Spinal cord (tissue), 10 donors: ENCODE measurements around the gene TCAP. TPM values are rescaled to one million over a fixed set of nuclear protein-coding genes. Genes with fewer than 3 reads are reported as not detected.

ENCODE experiments used
- DNase-seq, 6 donors: peaks; one replicate each; pipeline versions ENCODE4 v3.0.0 to v3.0.0-alpha.2; 2013 to 2015; ENCODE audit warnings: low spot score in 6 of 6, low read depth in 4 of 6
- H3K27ac ChIP-seq: one replicate; pipeline ENCODE4 v1.5.1; 2013; ENCODE audit warnings: low read depth, low read length, control low read depth
- H3K27me3 ChIP-seq: one replicate; pipeline ENCODE4 v1.6.1; 2013; ENCODE audit warnings: low read length; ENCODE audit not compliant: control insufficient read depth, insufficient read depth
- H3K36me3 ChIP-seq: one replicate; pipeline ENCODE4 v1.6.1; 2013; ENCODE audit warnings: low read length; ENCODE audit not compliant: control insufficient read depth, insufficient read depth
- H3K4me1 ChIP-seq: one replicate; pipeline ENCODE4 v1.6.1; 2013; ENCODE audit warnings: low read length; ENCODE audit not compliant: control insufficient read depth, insufficient read depth
- H3K4me3 ChIP-seq: one replicate; pipeline ENCODE4 v1.5.1; 2013; ENCODE audit warnings: low read depth, low read length, control low read depth
- H3K9me3 ChIP-seq: one replicate; pipeline ENCODE4 v1.6.1; 2013; ENCODE audit warnings: low read length; ENCODE audit not compliant: control insufficient read depth, insufficient read depth
- whole genome bisulfite sequencing: methylation state at CpG from one replicate; pipeline ENCODE4 v1.1.5; 2013; ENCODE audit warnings: missing lambda C conversion rate; ENCODE audit not compliant: insufficient coverage; 5-methylcytosine and 5-hydroxymethylcytosine counted together
- polyA plus RNA-seq, 2 donors: library from polyadenylated mRNA; unstranded; fragments of 120-200 nt; gene quantifications; one replicate each; pipeline ENCODE4 v1.2.1, GENCODE V29; 2013; ENCODE audit not compliant: insufficient read length in 2 of 2
- total RNA-seq, 2 donors: library from RNA; depleted of rRNA in 1 of 2; stranded (reverse); fragments of 120-200 nt in 1 of 2; fragments of >200 nt in 1 of 2; gene quantifications; one replicate each; pipeline versions ENCODE4 v1.2.3 to v1.2.4, GENCODE V29; 2013 to 2014
- donor health status: healthy.

TCAP gene
- total and polyA plus RNA-seq, 4 donors, result 0.30 to 6.0 (median 3.3) TPM

DNA sequence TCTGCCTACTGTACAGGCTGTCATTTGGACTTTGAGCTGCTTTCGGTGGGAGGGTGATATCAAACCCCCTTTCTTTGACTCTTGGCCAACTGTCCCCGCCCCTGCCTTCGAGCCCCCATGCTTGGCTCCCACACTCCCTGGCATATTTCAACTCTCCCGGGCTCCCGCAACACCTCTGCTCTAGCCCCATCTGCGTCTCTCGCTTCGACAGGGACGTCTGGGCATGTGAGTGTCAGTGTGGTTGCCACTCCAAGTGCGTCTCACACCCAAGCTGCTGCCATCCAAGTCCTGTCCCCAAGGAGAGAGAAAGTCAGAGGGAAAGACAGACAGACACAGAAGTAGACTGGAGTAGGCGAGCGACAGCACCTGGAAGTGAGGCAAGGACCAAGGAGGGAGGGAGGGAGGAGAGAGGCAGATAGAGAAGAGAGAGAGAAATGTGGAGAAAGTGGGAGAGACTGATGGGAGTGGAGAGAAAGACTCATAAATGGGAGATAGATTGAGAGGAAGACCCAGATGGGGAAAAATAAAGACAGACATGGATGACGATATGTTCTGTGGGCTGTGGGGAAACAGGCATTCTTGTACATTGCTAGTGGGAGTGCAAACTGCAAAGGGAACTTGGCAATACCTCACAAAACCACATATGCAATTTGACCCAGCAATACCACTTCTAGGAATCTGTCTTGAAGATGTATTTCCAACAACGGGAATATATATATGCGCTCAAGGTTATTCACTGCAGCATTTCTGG lies 16.4 kb upstream of the TCAP start:
- Histone ChIP-seq H3K4me3 (no peak overlapping the region), H3K9me3 (no peaks in the 10 kb centered on the region), H3K27ac (no peak overlapping the region), H3K36me3 (peaks cover 21% of the 10 kb centered on the region), H3K27me3 (no peaks in the 10 kb centered on the region), H3K4me1 (peaks cover 36% of the 10 kb centered on the region)
- 69% methylated on average over 12 of the region's 15 CpGs for WGBS
- DNase-seq, result peak in 1 of 6 donors; percentile 86

DNA sequence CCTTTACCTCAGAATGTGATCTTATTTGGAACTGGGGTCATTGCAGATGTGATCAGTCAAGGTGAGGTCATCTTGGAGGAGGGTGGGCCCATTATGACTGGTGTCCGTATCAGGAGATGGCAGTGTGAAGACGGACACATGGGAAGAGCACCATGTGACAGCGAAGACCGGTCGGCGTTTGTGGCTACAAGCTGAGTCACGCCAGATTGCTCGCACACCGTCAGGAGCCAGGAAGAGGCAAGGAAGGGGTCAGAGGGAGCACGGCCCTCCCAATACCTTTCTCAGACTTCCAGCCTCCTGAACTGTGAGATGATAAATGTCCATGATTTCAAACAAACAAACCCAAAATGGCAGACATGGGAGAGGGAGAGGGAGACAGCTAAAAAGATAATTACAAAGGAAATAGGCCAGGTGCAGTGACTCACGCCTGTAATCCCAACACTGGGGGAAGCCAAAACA lies 15.0 kb upstream of the TCAP start:
- Histone ChIP-seq H3K4me3 (no peak overlapping the region), H3K36me3 (peaks cover 31% of the 10 kb centered on the region), H3K4me1 (peaks cover 45% of the 10 kb centered on the region), H3K9me3 (no peaks in the 10 kb centered on the region), H3K27me3 (no peaks in the 10 kb centered on the region), H3K27ac (no peak overlapping the region)
- 94% methylated on average over 5 of the region's 11 CpGs for WGBS
- DNase-seq, result no peak

DNA sequence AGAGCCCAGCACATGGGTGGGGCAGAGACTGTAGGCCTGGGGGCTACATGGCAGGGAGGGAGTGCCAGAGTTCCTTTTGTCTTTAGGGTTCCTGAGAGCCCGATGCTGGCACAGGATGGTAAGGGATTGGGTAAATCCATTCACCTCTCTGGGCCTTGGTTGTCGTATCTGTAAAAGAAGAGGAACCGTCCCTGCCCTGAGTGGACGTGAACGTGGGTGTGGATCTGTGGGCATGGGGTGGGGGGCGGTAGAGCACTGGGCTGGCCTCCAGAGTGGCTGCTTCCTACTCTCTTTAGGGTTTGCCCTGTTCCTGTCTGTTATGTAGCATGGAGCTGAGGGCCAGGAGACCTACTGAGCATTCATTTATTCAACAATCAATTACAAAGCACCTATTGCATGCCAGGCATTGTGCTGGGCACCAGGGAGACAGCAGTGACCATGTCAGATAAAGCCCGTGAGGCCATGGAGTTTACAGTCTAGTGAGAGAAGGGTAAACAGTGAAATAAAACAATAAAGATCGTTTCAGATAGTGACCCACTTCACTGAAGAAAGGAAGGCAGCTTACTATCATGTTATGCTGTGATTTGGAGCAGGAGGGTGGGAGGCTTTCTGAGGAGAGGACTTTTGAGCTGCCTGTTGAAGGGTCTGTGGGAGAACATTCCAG lies 13.1 kb upstream of the TCAP start:
- Histone ChIP-seq H3K9me3 (no peaks in the 10 kb centered on the region), H3K36me3 (peaks cover 48% of the 10 kb centered on the region), H3K4me1 (peaks cover 49% of the 10 kb centered on the region), H3K4me3 (no peak overlapping the region), H3K27ac (peak overlapping the region; percentile 95), H3K27me3 (no peaks in the 10 kb centered on the region)
- WGBS, result 34% methylated on average over 6 of the region's 8 CpGs
- DNase-seq, result no peak

DNA sequence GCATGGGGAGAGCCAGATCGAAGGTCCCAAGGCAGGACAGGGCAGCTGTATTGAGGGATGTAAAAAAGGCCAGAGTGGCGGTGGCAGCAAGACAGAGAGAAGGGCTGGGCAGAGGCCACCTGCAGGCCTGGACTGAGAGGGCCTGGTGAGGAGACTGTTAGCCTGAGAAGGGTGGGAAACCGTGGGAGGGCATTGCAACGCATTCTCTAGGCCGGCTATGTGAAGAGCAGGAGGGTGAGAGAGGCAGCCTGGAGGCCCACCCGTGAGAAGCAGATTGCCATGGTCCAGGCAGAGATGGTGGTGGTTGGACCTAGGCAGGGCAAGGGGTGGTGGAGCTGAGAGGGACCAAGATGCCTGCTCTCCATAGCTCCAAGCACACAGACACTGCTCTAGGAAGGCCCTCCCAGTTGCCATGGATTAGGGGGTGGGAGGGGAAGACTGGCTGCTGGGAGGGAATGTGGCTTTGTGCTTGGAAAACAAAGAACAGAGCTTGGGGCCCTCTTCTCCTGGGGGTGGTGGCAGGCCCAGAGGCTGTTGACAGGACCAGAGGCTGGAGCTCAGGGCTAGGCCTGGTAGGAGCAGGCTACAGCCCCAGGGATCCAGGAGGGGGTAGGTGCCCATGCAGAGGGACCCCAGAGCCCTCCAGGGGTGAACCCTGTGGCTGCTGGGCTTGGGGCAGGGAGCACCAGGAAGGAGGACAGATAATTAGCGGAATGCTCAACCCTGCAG lies 12.4 kb upstream of the TCAP start:
- peak in 2 of 6 donors; percentile 54 to 70 for DNase-seq
- Histone ChIP-seq H3K4me3 (peak overlapping the region; percentile 3), H3K4me1 (peaks cover 49% of the 10 kb centered on the region), H3K9me3 (no peaks in the 10 kb centered on the region), H3K27ac (peak overlapping the region; percentile 95), H3K36me3 (peaks cover 55% of the 10 kb centered on the region), H3K27me3 (no peaks in the 10 kb centered on the region)
- WGBS, result 37% methylated on average over 7 of the region's 7 CpGs

DNA sequence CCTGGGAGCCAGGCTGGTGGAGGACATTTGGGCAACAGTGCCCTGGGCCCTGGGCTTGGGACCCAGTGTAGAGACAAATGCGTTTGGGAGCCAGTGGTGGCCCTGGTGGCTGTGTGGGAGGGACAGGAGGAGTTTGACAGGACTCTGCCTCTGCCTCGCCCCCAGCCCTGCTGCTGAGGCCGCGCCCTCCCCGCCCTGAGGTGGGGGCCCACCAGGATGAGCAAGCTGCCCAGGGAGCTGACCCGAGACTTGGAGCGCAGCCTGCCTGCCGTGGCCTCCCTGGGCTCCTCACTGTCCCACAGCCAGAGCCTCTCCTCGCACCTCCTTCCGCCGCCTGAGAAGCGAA lies 11.9 kb upstream of the TCAP start:
- 72% methylated on average over 11 of the region's 12 CpGs for WGBS
- H3K27ac ChIP-seq, result peak overlapping the region; percentile 95
- H3K4me3 ChIP-seq, result peak overlapping the region; percentile 3
- H3K27me3 ChIP-seq, result no peaks in the 10 kb centered on the region
- H3K9me3 ChIP-seq, result no peaks in the 10 kb centered on the region
- peaks cover 60% of the 10 kb centered on the region for H3K36me3 ChIP-seq
- H3K4me1 ChIP-seq, result peaks cover 49% of the 10 kb centered on the region
- DNase-seq, result no peak

DNA sequence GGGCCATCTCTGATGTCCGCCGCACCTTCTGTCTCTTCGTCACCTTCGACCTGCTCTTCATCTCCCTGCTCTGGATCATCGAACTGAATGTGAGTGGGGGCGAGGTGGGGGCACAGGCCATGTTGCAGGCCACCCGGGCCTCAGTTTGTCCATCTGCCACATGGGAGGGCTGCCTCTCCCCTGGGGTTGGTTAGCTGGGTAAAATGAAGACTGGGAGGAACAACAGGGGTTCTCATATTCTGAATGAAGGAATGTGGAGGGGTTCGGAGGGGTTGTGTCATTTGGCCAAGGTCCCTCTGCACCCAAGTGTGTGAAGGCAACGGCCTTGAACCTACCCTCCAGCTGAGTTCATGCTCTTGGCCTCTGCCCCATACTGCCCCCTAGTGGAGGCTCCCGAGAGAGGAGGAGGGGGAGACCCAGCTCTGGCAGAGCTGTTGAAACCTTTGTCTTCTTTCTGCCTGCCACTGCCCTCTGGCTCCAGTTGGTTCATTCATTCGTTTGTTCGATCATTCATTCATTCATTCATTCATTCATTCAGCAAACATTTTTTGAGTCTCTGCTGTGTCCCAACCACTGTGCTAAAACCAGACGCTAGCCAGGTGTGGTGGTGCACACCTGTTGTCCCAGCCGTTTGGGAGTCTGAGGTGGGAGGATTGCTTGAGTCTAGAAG lies 11.4 kb upstream of the TCAP start:
- H3K36me3 ChIP-seq, result peaks cover 62% of the 10 kb centered on the region
- peak overlapping the region; percentile 3 for H3K4me3 ChIP-seq
- H3K4me1 ChIP-seq, result peaks cover 46% of the 10 kb centered on the region
- peak overlapping the region; percentile 95 for H3K27ac ChIP-seq
- no peaks in the 10 kb centered on the region for H3K9me3 ChIP-seq
- H3K27me3 ChIP-seq, result no peaks in the 10 kb centered on the region
- WGBS, result 63% methylated on average over 11 of the region's 14 CpGs
- DNase-seq, result peak in 2 of 6 donors; percentile 50 to 64

DNA sequence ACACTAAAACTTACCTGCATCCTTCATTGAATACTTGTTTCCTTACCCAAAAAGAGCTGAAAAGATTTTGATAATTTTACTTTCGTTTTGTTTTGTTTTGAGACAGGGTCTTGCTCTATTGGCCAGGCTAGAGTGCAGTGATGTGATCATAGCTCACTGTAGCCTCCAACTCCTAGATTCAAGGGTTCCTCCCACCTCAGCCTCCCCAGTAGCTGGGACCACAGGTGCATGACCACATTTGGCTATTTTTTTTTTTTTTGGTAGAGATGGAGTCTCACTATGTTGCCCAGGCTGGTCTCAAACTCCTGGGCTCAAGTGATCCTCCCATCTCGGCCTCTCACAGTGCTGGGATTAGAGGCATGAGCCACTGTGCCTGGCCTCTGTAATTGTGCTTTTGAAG lies 10.0 kb upstream of the TCAP start:
- Histone ChIP-seq H3K36me3 (peaks cover 73% of the 10 kb centered on the region), H3K9me3 (no peaks in the 10 kb centered on the region), H3K27me3 (no peaks in the 10 kb centered on the region), H3K27ac (no peak overlapping the region), H3K4me3 (no peak overlapping the region), H3K4me1 (peaks cover 48% of the 10 kb centered on the region)
- WGBS, result 80% methylated on average over 1 of the region's 2 CpGs
- DNase-seq, result no peak

DNA sequence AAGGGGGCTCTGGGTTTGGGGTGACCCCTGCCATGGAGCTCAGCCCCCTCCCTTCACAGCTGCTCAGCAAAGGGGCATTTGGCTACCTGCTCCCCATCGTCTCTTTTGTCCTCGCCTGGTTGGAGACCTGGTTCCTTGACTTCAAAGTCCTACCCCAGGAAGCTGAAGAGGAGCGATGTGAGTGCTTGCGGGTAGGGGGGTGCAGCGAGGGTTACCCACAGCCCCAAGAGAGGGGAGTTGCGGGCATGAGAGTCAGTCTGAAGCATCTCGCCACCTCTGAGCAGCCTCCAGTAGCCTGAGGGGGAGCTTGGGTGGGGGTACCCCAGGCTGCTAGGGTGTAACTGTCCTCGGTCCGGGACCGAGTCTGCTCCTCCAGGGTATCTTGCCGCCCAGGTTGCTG lies 6.8 kb upstream of the TCAP start:
- Histone ChIP-seq H3K4me3 (no peak overlapping the region), H3K27me3 (no peaks in the 10 kb centered on the region), H3K4me1 (peaks cover 42% of the 10 kb centered on the region), H3K36me3 (peaks cover 95% of the 10 kb centered on the region), H3K27ac (no peak overlapping the region), H3K9me3 (no peaks in the 10 kb centered on the region)
- 88% methylated on average over 11 of the region's 11 CpGs for WGBS
- no peak for DNase-seq

DNA sequence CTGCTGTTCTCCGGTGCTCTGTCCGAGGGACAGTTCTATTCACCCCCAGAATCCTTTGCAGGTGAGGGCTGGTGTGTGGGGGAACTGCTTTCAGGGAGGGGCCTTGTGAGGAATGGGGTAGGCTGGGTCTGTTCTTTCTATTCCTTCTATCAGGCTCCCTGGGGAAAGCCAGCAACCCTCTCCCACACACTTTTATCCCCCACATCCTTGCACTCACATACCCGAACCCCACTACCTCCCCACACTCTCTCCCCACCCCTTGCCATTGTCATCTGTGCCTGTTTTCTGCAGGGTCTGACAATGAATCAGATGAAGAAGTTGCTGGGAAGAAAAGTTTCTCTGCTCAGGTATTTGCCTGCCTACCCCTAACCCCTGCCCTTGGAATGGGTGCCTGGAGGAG lies 6.4 kb upstream of the TCAP start:
- Histone ChIP-seq H3K9me3 (no peaks in the 10 kb centered on the region), H3K36me3 (peaks cover 94% of the 10 kb centered on the region), H3K27me3 (no peaks in the 10 kb centered on the region), H3K27ac (peak overlapping the region; percentile 50), H3K4me3 (no peak overlapping the region), H3K4me1 (peaks cover 38% of the 10 kb centered on the region)
- DNase-seq, result no peak
- 100% methylated on average over 1 of the region's 3 CpGs for WGBS
